Lower lobe of right lung (tissue), 2 donors: Measurements from ENCODE around the gene KCNQ1. TPM values are rescaled to one million over a fixed set of nuclear protein-coding genes. Genes with fewer than 3 reads are reported as not detected.

Experiments used
- ATAC-seq, 2 donors: fragments of 200-7000 bp; cut with Tn5 transposase; one replicate each; pipeline ENCODE4 v1.9.1; 2020 to 2022; ENCODE audit warnings: mild to moderate bottlenecking in 2 of 2, moderate library complexity in 2 of 2
- DNase-seq: peaks from one replicate; pipeline ENCODE4 v3.0.0-alpha.2; 2020
- H3K27ac ChIP-seq: fragments of 200-600 bp; one replicate; pipeline ENCODE4 v1.8.0; 2022
- H3K27me3 ChIP-seq: fragments of 200-600 bp; one replicate; pipeline ENCODE4 v1.8.0; 2022; ENCODE audit warnings: low read depth
- H3K36me3 ChIP-seq: fragments of 200-600 bp; one replicate; pipeline ENCODE4 v1.8.0; 2022; ENCODE audit warnings: mild to moderate bottlenecking
- H3K4me1 ChIP-seq: fragments of 200-600 bp; one replicate; pipeline ENCODE4 v1.8.0; 2022
- H3K4me3 ChIP-seq: fragments of 200-600 bp; one replicate; pipeline ENCODE4 v1.8.0; 2022; ENCODE audit warnings: mild to moderate bottlenecking
- H3K9me3 ChIP-seq: fragments of 200-600 bp; one replicate; pipeline ENCODE4 v1.8.0; 2022
- intact Hi-C: fragments of 100-400 bp; cut with DNase I; formaldehyde crosslinking; loops from one replicate; pipeline ENCODE4 v1.11.0; 2022
- total RNA-seq: library from RNA; stranded (reverse); fragmentation: NEBNext Ultra II Directional; extraction: Animal tissue kit (Norgen Biotek cat#: 25700); gene quantifications from one replicate; pipeline ENCODE4 v1.2.1, GENCODE V29; 2021
- TF ChIP-seq, protein P1 (sequence below): fragments of 200-600 bp; IDR thresholded peaks from one replicate; pipeline ENCODE4 v1.8.0; 2022; ENCODE audit warnings: antibody characterized with exemption, mild to moderate bottlenecking
- donor health status: DM: no; HTN: yes; CAD: no; lungs with severe emphysema.

KCNQ1 gene
- total RNA-seq, 1 donor from 2014 or later, result 51.0 TPM

DNA sequence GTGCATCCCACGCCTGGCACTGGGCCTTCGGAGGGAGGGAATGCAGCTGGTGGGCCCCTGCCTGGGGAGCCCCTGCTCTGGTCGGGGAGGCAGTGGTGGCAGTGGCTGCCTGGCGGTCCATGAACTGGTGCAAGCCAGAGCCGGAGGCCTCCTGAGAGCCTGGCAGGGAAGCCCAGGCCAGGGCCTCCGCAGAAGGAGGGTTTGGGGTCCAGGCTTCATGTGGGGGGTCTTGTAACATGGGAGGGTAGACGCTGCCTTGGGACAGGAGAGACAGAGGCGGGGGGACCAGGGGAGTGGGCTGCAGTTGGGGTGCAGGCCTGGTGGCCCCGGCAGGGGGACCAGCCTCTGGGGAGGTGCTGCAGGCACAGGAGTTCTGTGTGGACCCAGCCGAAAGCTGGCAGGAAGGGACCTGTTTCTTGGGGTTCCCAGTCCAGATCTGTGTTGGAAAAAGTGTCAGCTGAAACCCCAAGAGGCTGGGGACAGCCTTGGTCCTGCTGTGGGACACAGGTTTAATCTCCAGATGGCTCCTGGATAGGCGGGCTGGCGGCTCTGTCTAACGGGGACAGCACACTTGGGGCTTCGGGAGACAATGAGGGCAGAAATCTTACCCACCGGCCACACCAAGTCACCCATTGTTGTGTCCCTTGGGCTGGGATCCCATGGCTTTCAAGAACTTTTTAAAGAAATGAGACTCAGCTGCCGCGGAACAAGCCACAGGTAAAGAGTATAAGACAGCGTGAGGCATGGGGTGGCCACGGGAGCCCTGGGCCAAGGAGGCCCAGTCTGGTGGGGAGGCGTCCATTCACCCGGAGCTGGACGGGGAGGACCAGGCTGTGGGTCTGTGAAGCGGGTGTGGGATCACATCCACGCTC lies 73.5 kb downstream of the KCNQ1 start:
- H3K4me1 ChIP-seq, result no peaks in the 10 kb centered on the region
- no peak overlapping the region for H3K4me3 ChIP-seq
- H3K27me3 ChIP-seq, result no peaks in the 10 kb centered on the region
- intact Hi-C loops, result no loop called here
- DNase-seq, result peak; percentile 34
- H3K9me3 ChIP-seq, result no peaks in the 10 kb centered on the region
- TF ChIP-seq, protein P1, sequence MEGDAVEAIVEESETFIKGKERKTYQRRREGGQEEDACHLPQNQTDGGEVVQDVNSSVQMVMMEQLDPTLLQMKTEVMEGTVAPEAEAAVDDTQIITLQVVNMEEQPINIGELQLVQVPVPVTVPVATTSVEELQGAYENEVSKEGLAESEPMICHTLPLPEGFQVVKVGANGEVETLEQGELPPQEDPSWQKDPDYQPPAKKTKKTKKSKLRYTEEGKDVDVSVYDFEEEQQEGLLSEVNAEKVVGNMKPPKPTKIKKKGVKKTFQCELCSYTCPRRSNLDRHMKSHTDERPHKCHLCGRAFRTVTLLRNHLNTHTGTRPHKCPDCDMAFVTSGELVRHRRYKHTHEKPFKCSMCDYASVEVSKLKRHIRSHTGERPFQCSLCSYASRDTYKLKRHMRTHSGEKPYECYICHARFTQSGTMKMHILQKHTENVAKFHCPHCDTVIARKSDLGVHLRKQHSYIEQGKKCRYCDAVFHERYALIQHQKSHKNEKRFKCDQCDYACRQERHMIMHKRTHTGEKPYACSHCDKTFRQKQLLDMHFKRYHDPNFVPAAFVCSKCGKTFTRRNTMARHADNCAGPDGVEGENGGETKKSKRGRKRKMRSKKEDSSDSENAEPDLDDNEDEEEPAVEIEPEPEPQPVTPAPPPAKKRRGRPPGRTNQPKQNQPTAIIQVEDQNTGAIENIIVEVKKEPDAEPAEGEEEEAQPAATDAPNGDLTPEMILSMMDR, result no peak
- H3K36me3 ChIP-seq, result no peaks in the 10 kb centered on the region
- H3K27ac ChIP-seq, result no peak overlapping the region
- ATAC-seq, result no peak

DNA sequence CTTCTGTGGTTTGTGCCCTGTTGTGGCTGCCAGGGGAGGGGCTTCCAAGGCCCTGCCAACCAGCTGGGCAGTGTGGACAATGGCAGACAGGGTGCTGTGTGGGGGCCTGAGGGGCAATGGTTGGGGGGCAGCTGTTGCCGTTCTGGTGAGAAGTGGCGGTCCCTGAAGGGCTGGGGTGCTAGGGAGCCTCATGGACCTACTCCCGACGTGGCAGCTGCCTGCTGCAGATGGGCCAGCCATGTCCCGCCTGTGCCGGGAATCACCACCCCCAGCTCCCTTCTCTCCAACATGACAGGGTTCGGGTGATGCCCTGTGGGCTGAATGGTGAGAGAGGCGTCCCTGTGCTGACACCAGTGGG lies 74.2 kb downstream of the KCNQ1 start:
- H3K4me3 ChIP-seq, result no peak overlapping the region
- no peaks in the 10 kb centered on the region for H3K36me3 ChIP-seq
- intact Hi-C loops, result no loop called here
- no peaks in the 10 kb centered on the region for H3K4me1 ChIP-seq
- ATAC-seq (no peak), DNase-seq (peak; percentile 38)
- H3K27ac ChIP-seq, result no peak overlapping the region
- no peaks in the 10 kb centered on the region for H3K27me3 ChIP-seq
- TF ChIP-seq, protein P1, result no peak
- no peaks in the 10 kb centered on the region for H3K9me3 ChIP-seq

DNA sequence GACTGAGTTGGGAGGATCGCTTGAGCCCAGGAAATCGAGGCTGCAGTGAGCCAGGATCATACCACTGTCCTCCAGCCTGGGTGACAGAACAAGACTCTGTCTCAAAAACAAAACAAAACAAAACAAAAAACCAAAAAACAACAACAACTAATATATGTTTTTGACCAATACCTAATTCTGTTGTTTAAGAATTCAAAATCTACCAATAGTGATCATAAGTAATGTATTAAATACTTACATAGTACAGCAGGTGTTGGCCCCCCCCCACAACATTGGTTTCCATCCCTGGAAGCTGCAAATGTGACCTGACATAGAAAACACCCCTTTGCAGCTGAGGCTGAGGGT lies 74.7 kb downstream of the KCNQ1 start:
- no peaks in the 10 kb centered on the region for H3K36me3 ChIP-seq
- intact Hi-C loops, result no loop called here
- no peak overlapping the region for H3K4me3 ChIP-seq
- no peak for DNase-seq
- H3K4me1 ChIP-seq, result no peaks in the 10 kb centered on the region
- H3K9me3 ChIP-seq, result no peaks in the 10 kb centered on the region
- TF ChIP-seq, protein P1, result no peak
- H3K27ac ChIP-seq, result no peak overlapping the region
- H3K27me3 ChIP-seq, result no peaks in the 10 kb centered on the region
- ATAC-seq, result no peak

DNA sequence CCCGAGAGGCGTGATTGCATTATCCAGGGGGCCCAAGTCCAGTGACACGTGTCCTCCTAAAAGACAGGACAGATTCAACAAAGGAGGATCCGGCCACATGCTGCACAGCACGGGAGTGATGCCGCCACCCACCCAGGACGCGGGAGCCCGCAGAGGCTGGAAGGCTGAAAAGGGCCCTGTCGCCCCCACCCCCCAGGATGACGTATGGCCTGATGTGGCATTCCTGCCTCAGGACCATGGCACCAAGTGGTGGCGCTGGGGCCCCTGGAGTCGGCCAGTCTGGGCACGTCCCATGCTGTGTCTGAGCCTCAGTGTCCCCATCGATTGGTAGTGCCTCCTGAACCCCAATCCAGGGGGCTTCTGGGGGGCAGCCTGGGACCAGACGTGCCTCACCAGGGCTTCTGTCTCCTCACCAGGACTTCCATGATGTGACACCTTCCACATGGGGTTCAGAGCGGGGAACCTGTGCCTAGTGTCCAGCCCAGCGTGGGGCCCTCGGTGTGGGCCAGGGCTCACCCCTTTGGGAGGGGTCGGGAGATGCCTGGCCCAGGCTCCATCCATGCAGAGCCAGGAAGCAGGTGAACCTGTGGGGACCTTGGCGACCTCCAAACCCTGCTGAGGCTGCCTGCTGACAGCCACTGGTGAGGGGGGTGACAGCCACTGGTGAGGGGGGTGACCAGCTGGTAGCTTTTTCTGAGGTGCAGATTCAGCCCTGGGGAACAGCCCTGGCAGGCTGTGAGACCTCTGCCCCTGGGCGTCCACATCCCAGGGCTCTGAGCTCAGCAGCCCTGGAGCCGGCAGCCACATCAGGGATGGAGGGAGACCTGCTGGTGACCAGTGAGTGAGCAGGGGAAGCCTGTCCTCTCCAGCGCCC lies 75.3 kb downstream of the KCNQ1 start:
- ATAC-seq, result no peak
- Histone ChIP-seq H3K27me3 (no peaks in the 10 kb centered on the region), H3K4me3 (no peak overlapping the region), H3K4me1 (no peaks in the 10 kb centered on the region), H3K27ac (no peak overlapping the region), H3K36me3 (no peaks in the 10 kb centered on the region), H3K9me3 (no peaks in the 10 kb centered on the region)
- DNase-seq, result peak; percentile 42
- intact Hi-C loops, result no loop called here
- TF ChIP-seq, protein P1, result no peak

DNA sequence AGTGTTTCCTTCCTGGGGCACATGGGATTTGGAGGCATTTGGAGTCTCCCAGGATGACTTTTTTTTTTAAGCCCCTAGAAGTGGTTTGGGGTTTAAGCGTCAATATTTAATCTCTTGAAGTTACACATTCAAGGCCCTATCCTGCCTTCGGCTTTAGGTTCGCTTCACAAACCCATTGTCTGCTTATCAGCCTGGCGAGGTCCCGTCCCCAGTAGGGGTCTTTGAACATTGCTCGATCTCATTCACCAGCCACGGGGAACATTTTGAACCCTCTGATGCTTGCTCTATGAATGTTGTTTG lies 75.9 kb downstream of the KCNQ1 start:
- H3K27ac ChIP-seq, result no peak overlapping the region

More for the DNA sequence above, 75.9 kb downstream of the KCNQ1 start:
- Histone ChIP-seq H3K36me3 (no peaks in the 10 kb centered on the region), H3K4me1 (no peaks in the 10 kb centered on the region), H3K4me3 (no peak overlapping the region), H3K9me3 (no peaks in the 10 kb centered on the region), H3K27me3 (no peaks in the 10 kb centered on the region)
- ATAC-seq, result no peak
- no peak for DNase-seq
- intact Hi-C loops, result no loop called here
- TF ChIP-seq, protein P1, result no peak
